Left lung (tissue), 10 donors: ENCODE results near the gene GOLIM4. TPM values are rescaled to one million over a fixed set of nuclear protein-coding genes. Genes with fewer than 3 reads are reported as not detected.

ENCODE experiments used
- ATAC-seq: fragments of 200-7000 bp; cut with Tn5 transposase; one replicate; pipeline ENCODE4 v1.9.1; 2020; ENCODE audit warnings: moderate library complexity
- DNase-seq, 4 donors: peaks; one replicate each; pipeline ENCODE4 v3.0.0-alpha.2; 2013 to 2020
- H3K27ac ChIP-seq, 2 donors: fragments of 200-600 bp; sonication (generic) in 1 of 2; one replicate each; pipeline versions ENCODE4 v1.5.0 to v1.8.0; 2020 to 2021
- H3K27me3 ChIP-seq, 2 donors: fragments of 200-600 bp; sonication (generic) in 1 of 2; one replicate each; pipeline versions ENCODE4 v1.5.0 to v1.8.0; 2020 to 2021
- H3K36me3 ChIP-seq, 2 donors: fragments of 200-600 bp; sonication (generic) in 1 of 2; one replicate each; pipeline versions ENCODE4 v1.5.0 to v1.8.0; 2020 to 2021
- H3K4me1 ChIP-seq, 2 donors: fragments of 200-600 bp; one replicate each; pipeline ENCODE4 v1.8.0; 2021
- H3K4me3 ChIP-seq, 2 donors: fragments of 200-600 bp; sonication (generic) in 1 of 2; one replicate each; pipeline versions ENCODE4 v1.5.0 to v1.8.0; 2020 to 2021; ENCODE audit warnings: mild to moderate bottlenecking in 1 of 2
- H3K9me3 ChIP-seq, 2 donors: fragments of 200-600 bp; sonication (generic) in 1 of 2; one replicate each; pipeline versions ENCODE4 v1.5.0 to v1.8.0; 2020 to 2021
- intact Hi-C, 2 donors: fragments of 100-400 bp; cut with DNase I; formaldehyde crosslinking; loops; one replicate each; pipeline versions ENCODE4 v1.11.2 to v1.14.2; 2022
- polyA plus RNA-seq, 6 donors: library from polyadenylated mRNA; unstranded; fragments of 120-200 nt; gene quantifications; one replicate each; pipeline ENCODE4 v1.2.1, GENCODE V29; 2013; ENCODE audit not compliant: insufficient read length in 6 of 6
- total RNA-seq, 2 donors: library from RNA; stranded (reverse); fragmentation: NEBNext Ultra II Directional; extraction: Animal tissue kit (Norgen Biotek cat#: 25700); gene quantifications; one replicate each; pipeline ENCODE4 v1.2.1, GENCODE V29; 2021
- TF ChIP-seq, protein P1 (sequence below), 2 donors: fragments of 200-600 bp; sonication (generic) in 1 of 2; IDR thresholded peaks; one replicate each; pipeline versions ENCODE4 v1.5.0 to v1.8.0; 2021; ENCODE audit warnings: antibody characterized with exemption in 2 of 2
- donor health status: DM: no; HTN: yes; CAD: no.
- donor health status: DM: no; HTN: no; CAD: no.

The GOLIM4 gene
- total and polyA plus RNA-seq, 8 donors, result 40.6 to 85.2 (median 73.2) TPM

DNA sequence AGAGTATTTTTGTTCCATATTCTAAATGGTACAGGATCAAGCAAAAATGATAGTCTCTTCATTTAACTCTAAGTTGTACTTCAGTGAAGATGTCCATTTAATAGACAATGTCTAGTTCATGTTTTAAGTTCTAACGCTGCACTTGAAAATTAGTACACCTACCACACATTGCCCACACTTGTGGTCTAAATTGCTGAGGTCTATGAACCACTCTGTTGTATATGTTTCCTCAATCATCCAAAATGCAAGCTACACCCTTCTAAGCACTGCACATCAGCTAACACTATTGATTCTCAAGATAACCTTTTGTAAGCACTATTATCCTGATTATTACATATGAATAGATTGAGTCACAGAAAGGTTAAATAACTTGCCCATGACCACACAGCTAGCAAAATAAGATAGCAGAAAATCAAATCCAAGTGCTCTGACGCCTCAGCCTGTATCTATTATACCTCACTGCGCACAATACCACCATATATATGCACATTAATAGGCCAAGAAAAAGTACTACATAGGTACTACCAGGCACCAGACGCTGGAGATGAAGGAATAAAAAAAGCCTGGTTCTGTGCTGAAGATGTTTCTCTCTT is 6.4 kb downstream of the GOLIM4 start:
- Histone ChIP-seq H3K4me1 (peaks cover 0 to 35% of the 10 kb centered on the region in 2 donors), H3K27me3 (no peaks in the 10 kb centered on the region)
- no peak for ATAC-seq

DNA sequence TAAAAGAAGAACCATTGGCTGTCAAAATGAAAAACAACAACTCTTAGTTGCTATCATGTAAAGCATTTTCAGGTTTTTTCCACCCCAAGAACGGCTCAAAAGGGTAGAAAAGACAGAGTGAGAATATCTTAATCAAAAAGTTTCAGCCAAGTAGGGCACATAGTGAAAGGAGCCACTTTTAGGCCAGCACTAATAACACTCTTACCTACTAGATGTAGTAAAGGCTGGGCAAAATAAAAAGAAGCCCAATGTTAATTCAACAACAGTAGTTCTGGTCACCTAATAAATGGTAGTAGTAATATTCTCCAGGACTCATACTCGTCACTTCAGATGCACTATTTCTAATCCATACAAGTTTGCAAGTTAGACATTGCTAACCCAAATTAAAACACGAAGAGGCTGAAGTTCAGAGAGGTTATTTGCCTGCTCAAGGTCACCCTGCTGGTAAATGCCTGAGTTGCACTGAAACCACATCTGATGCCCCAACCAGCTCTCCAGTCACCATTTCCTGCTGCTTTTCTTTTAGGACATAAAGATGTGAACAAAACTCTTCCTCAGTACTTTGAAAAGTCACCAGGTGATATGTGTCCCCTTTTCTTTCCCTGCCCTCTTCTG is 7.5 kb downstream of the GOLIM4 start:
- no peak overlapping the region for H3K27ac ChIP-seq
- DNase-seq (no peak), ATAC-seq (no peak)
- no peak overlapping the region for H3K4me3 ChIP-seq
- peaks cover 0 to 25% of the 10 kb centered on the region in 2 donors for H3K4me1 ChIP-seq
- H3K36me3 ChIP-seq, result no peaks in the 10 kb centered on the region
- no peaks in the 10 kb centered on the region for H3K9me3 ChIP-seq
- TF ChIP-seq, protein P1, sequence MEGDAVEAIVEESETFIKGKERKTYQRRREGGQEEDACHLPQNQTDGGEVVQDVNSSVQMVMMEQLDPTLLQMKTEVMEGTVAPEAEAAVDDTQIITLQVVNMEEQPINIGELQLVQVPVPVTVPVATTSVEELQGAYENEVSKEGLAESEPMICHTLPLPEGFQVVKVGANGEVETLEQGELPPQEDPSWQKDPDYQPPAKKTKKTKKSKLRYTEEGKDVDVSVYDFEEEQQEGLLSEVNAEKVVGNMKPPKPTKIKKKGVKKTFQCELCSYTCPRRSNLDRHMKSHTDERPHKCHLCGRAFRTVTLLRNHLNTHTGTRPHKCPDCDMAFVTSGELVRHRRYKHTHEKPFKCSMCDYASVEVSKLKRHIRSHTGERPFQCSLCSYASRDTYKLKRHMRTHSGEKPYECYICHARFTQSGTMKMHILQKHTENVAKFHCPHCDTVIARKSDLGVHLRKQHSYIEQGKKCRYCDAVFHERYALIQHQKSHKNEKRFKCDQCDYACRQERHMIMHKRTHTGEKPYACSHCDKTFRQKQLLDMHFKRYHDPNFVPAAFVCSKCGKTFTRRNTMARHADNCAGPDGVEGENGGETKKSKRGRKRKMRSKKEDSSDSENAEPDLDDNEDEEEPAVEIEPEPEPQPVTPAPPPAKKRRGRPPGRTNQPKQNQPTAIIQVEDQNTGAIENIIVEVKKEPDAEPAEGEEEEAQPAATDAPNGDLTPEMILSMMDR (IDR thresholded peaks at IDR 0.05), result peak in 1 of 2 donors; percentile 40
- intact Hi-C loops, result no loop called here
- no peaks in the 10 kb centered on the region for H3K27me3 ChIP-seq

More for the DNA sequence above, 6.4 kb downstream of the GOLIM4 start:
- no peaks in the 10 kb centered on the region for H3K36me3 ChIP-seq
- H3K9me3 ChIP-seq, result no peaks in the 10 kb centered on the region
- no peak overlapping the region for H3K27ac ChIP-seq
- no peak overlapping the region for H3K4me3 ChIP-seq
- DNase-seq, result no peak
- intact Hi-C loops, result no loop called here
- TF ChIP-seq, protein P1 (IDR thresholded peaks at IDR 0.05), result no peak

DNA sequence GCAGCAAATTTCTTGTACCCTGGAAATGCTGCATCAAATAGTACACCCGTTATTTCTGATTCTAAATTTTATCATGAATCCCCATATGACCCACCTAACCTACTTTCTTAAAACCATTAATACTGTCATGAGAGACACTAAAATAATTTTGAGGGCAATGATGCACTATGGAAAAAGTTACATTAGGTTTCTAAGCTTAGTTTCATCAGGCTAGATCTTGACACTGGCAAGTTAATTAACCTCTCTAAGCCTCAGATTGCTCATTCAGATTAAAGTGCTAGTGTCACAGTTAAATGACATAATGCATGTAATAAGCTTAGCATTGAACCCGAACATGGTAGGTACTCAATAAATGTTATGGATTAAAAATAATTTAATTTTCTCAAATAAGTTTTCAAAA is 8.2 kb downstream of the GOLIM4 start:
- no peaks in the 10 kb centered on the region for H3K9me3 ChIP-seq
- no peaks in the 10 kb centered on the region for H3K36me3 ChIP-seq
- ATAC-seq (no peak), DNase-seq (no peak)
- TF ChIP-seq, protein P1 (IDR thresholded peaks at IDR 0.05), result no peak
- H3K27me3 ChIP-seq, result no peaks in the 10 kb centered on the region
- no peak overlapping the region for H3K27ac ChIP-seq
- peaks cover 0 to 18% of the 10 kb centered on the region in 2 donors for H3K4me1 ChIP-seq
- intact Hi-C loops, result no loop called here
- H3K4me3 ChIP-seq, result no peak overlapping the region

DNA sequence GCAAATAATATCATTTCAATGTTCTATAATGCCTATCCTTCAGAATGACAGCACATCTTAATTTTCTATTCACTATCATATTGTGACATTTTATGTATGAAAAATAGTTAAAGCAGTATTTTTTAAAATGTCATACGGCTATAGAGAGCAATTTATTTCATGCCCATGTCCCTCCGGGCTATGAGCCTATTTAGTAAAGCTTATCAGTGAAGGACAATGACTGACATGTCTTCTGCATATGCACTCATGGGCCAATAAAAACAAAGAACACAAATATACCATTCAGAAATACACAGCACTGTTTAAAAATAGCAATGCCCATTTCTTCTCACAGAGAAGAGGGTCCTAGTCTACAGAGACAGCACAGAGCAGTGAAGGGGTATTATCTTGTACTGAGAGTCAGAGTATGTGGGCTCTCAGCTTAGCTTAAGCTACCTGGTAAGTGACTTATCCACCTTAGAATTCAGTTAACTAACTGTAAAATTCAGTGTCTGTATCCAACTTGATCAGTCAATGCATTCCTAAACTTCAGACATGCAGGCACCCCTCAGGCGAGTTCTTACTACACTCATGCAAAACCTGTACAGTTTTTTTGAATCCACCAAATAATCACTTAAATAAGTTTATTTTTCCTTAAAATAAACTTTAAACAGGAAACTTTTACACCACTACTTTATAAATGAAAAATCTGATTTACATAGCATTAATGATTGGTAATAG is 9.0 kb downstream of the GOLIM4 start:
- no peak for DNase-seq
- Histone ChIP-seq H3K27ac (no peak overlapping the region), H3K4me1 (peaks cover 0 to 11% of the 10 kb centered on the region in 2 donors), H3K27me3 (no peaks in the 10 kb centered on the region), H3K36me3 (no peaks in the 10 kb centered on the region), H3K9me3 (no peaks in the 10 kb centered on the region), H3K4me3 (no peak overlapping the region)
- TF ChIP-seq, protein P1 (IDR thresholded peaks at IDR 0.05), result no peak
- no peak for ATAC-seq
- intact Hi-C loops, result no loop called here

DNA sequence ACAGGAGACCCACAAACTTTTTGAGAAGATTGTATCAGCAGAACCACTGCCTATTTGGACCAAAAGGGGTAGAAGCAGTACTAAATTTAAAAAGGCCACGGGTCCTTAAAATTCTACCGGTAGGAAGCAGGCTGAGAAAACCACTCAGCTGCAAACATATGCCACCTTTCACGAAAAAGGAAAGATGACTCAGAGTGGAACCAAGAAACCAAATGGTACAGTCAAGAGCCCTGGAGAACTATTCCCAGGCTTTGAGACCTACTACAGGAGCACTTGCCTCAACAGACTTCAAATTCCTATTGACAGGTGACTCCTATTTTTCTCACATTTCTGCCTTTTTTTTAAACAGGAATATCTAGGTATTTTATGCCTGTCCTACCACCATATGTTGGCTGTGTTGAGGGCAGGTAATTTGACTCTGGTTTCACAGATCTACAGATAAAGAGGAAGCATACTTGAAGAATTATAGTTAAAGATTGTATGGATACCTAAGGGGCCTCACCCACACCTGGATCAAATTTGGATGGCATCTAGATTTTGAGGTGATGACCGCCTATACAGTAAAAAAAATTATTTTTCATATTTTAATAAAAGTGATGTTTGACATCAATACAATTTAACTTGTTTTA is 10.1 kb downstream of the GOLIM4 start:
- intact Hi-C loops, result no loop called here
- DNase-seq (no peak), ATAC-seq (peak; percentile 68)
- TF ChIP-seq, protein P1 (IDR thresholded peaks at IDR 0.05), result no peak
- no peak overlapping the region for H3K4me3 ChIP-seq
- H3K4me1 ChIP-seq, result peaks cover 0 to 9% of the 10 kb centered on the region in 2 donors
- H3K36me3 ChIP-seq, result no peaks in the 10 kb centered on the region
- no peaks in the 10 kb centered on the region for H3K9me3 ChIP-seq
- H3K27ac ChIP-seq, result no peak overlapping the region
- no peaks in the 10 kb centered on the region for H3K27me3 ChIP-seq
